Prostate gland (tissue), 2 donors: ENCODE measurements around the gene RAET1E. TPM values are rescaled to one million over a fixed set of nuclear protein-coding genes. Genes with fewer than 3 reads are reported as not detected.

Experiments
- DNase-seq: peaks from one replicate; pipeline ENCODE4 v3.0.0-alpha.2; 2019; ENCODE audit warnings: low spot score
- H3K27ac ChIP-seq, 2 donors: fragments of 200-600 bp; sonication (generic); 2 replicates each; pipeline ENCODE4 v1.5.1; 2017 to 2019
- H3K27me3 ChIP-seq: fragments of 200-600 bp; sonication (generic); replicated peaks from 2 replicates; pipeline ENCODE4 v1.5.1; 2019; ENCODE audit not compliant: insufficient read depth
- H3K36me3 ChIP-seq, 2 donors: fragments of 200-600 bp; sonication (generic); 1 replicate in 1 of 2; 2 replicates in 1 of 2; pipeline versions ENCODE4 v1.5.1 to v1.8.1; 2017 to 2019
- H3K4me1 ChIP-seq: fragments of 200-600 bp; sonication (generic); replicated peaks from 2 replicates; pipeline ENCODE4 v1.5.1; 2019
- H3K4me3 ChIP-seq, 2 donors: fragments of 200-600 bp; sonication (generic); 2 replicates each; pipeline ENCODE4 v1.5.1; 2017 to 2019
- H3K9me3 ChIP-seq: fragments of 200-600 bp; sonication (generic); 2 replicates; pipeline ENCODE4 v1.5.1; 2017
- CTCF ChIP-seq, 4 experiments: fragments of 200-600 bp in 2 of 4; fragments of 450-650 bp in 2 of 4; sonication (generic) in 2 of 4; IDR thresholded peaks; 1 replicate in 3 of 4; 2 replicates in 1 of 4; pipeline ENCODE4 v1.5.1; 2016 to 2019; ENCODE audit warnings: antibody characterized with exemption in 4 of 4, mild to moderate bottlenecking in 2 of 4, moderate library complexity in 2 of 4
- POLR2A ChIP-seq: fragments of 450-650 bp; IDR thresholded peaks from one replicate; pipeline ENCODE4 v1.6.1; 2016; ENCODE audit warnings: antibody characterized with exemption, mild to moderate bottlenecking
- POLR2AphosphoS5 ChIP-seq: sonication (generic); formaldehyde crosslinking; IDR thresholded peaks from one replicate; pipeline ENCODE4 v1.6.1; 2017; ENCODE audit warnings: antibody characterized with exemption
- WGBS: methylation state at CpG from one replicate; pipeline ENCODE4 v1.1.5; 2018; 5-methylcytosine and 5-hydroxymethylcytosine counted together
- intact Hi-C: fragments of 100-400 bp; cut with DNase I; formaldehyde crosslinking; loops from one replicate; pipeline ENCODE4 v1.14.2; 2022
- total RNA-seq, 2 donors: library from RNA; depleted of rRNA; stranded (reverse); fragments of >200 nt; gene quantifications; one replicate each; pipeline ENCODE4 v1.1.0, GENCODE V29; 2016

Gene RAET1E
- total RNA-seq, 2 donors from 2014 or later = 0.23 to 0.77 TPM

- H3K27ac ChIP-seq = no peak overlapping the region
- H3K4me3 ChIP-seq = no peak overlapping the region
- no peaks in the 10 kb centered on the region for H3K36me3 ChIP-seq
- no peaks in the 10 kb centered on the region for H3K4me1 ChIP-seq
- no peaks in the 10 kb centered on the region for H3K9me3 ChIP-seq
- WGBS = 100% methylated on average over 1 of the region's 1 CpG
- no peak for TF ChIP-seq POLR2AphosphoS5
- no peak for TF ChIP-seq POLR2A
- TF ChIP-seq CTCF (IDR thresholded peaks at IDR 0.05) = no peak
- DNase-seq = no peak
- intact Hi-C loops = no loop called here
- H3K27me3 ChIP-seq = no peaks in the 10 kb centered on the region
These were observed 25.7 kb downstream of the RAET1E start for GRCh38 chr6:149872233-149872632.

- no peaks in the 10 kb centered on the region for H3K4me1 ChIP-seq
- H3K36me3 ChIP-seq = no peaks in the 10 kb centered on the region
- intact Hi-C loops = no loop called here
- no peak overlapping the region for H3K27ac ChIP-seq
- H3K9me3 ChIP-seq = no peaks in the 10 kb centered on the region
- DNase-seq = no peak
- TF ChIP-seq POLR2AphosphoS5 (no peak), CTCF (IDR thresholded peaks at IDR 0.05) (no peak), POLR2A (no peak)
- 91% methylated on average over 2 of the region's 2 CpGs for WGBS
- no peak overlapping the region for H3K4me3 ChIP-seq
- no peaks in the 10 kb centered on the region for H3K27me3 ChIP-seq
These were observed 26.7 kb downstream of the RAET1E start for GRCh38 chr6:149871182-149871581.

- H3K4me1 ChIP-seq = no peaks in the 10 kb centered on the region
- no peak for DNase-seq
- no peaks in the 10 kb centered on the region for H3K9me3 ChIP-seq
- H3K27me3 ChIP-seq = no peaks in the 10 kb centered on the region
- no peak overlapping the region for H3K27ac ChIP-seq
- WGBS = 76% methylated on average over 10 of the region's 10 CpGs
- no peaks in the 10 kb centered on the region for H3K36me3 ChIP-seq
- no peak for TF ChIP-seq POLR2A
- TF ChIP-seq POLR2AphosphoS5 = no peak
- TF ChIP-seq CTCF (IDR thresholded peaks at IDR 0.05) = no peak
- intact Hi-C loops = loop anchor here (10.0 kb wide), 2 partner anchors 145 to 305 kb away; partner anchors contain the start of gene GINM1
- no peak overlapping the region for H3K4me3 ChIP-seq
These were observed 28.5 kb downstream of the RAET1E start for GRCh38 chr6:149869275-149869892.

GRCh38 chr6:149867876-149868640 is 29.9 kb downstream of the RAET1E start:
- H3K27ac ChIP-seq = no peak overlapping the region
- H3K4me1 ChIP-seq = no peaks in the 10 kb centered on the region
- no peaks in the 10 kb centered on the region for H3K27me3 ChIP-seq
- DNase-seq = no peak
- 60% methylated on average over 4 of the region's 4 CpGs for WGBS
- intact Hi-C loops = loop anchor here (10.0 kb wide), 2 partner anchors 143 to 303 kb away; partner anchors contain the start of gene GINM1
- no peak for TF ChIP-seq POLR2AphosphoS5
- TF ChIP-seq POLR2A = no peak
- TF ChIP-seq CTCF (IDR thresholded peaks at IDR 0.05) = no peak
- no peaks in the 10 kb centered on the region for H3K9me3 ChIP-seq
- H3K4me3 ChIP-seq = no peak overlapping the region
- no peaks in the 10 kb centered on the region for H3K36me3 ChIP-seq
